ENCODE measurements around the gene MRPL10.

The MRPL10 gene

DNA sequence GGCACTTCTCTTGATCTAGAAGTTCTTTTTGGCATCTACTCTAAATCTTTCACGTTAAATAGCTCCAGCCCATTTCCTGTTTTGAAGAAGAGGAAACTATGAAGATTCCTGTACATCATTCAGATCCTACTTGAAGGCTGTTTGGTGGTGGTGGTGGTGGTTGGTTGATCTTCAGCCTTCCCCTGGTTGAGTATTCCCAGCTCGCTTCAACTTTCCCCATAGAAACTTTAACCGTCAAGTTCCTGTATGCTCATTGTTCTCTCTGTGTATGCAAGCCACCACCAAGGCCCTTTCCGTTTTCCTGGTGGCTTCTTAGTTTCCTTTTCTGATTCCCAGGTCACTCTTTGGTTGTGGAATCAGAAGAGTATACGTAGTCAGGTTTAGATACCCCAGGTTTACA is 3.4 kb upstream of the MRPL10 start:
- H3K4me1 ChIP-seq (ENCODE audit: control insufficient read depth in 1 of 2, insufficient read depth in 1 of 2, low read depth in 1 of 2, low read length in 1 of 2): peaks cover 21 to 22% of the 10 kb centered on the region in 2 experiments
- no peaks in the 10 kb centered on the region for H3K9me3 ChIP-seq
- no peaks in the 10 kb centered on the region for H3K27me3 ChIP-seq
- no peak overlapping the region for H3K27ac ChIP-seq
- no peak overlapping the region for H3K4me3 ChIP-seq (ENCODE audit: low read depth in 1 of 2, low read length in 1 of 2)
- TF ChIP-seq, protein P1, sequence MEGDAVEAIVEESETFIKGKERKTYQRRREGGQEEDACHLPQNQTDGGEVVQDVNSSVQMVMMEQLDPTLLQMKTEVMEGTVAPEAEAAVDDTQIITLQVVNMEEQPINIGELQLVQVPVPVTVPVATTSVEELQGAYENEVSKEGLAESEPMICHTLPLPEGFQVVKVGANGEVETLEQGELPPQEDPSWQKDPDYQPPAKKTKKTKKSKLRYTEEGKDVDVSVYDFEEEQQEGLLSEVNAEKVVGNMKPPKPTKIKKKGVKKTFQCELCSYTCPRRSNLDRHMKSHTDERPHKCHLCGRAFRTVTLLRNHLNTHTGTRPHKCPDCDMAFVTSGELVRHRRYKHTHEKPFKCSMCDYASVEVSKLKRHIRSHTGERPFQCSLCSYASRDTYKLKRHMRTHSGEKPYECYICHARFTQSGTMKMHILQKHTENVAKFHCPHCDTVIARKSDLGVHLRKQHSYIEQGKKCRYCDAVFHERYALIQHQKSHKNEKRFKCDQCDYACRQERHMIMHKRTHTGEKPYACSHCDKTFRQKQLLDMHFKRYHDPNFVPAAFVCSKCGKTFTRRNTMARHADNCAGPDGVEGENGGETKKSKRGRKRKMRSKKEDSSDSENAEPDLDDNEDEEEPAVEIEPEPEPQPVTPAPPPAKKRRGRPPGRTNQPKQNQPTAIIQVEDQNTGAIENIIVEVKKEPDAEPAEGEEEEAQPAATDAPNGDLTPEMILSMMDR (IDR thresholded peaks at IDR 0.05): no peak
- H3K36me3 ChIP-seq: peaks cover 29% of the 10 kb centered on the region

DNA sequence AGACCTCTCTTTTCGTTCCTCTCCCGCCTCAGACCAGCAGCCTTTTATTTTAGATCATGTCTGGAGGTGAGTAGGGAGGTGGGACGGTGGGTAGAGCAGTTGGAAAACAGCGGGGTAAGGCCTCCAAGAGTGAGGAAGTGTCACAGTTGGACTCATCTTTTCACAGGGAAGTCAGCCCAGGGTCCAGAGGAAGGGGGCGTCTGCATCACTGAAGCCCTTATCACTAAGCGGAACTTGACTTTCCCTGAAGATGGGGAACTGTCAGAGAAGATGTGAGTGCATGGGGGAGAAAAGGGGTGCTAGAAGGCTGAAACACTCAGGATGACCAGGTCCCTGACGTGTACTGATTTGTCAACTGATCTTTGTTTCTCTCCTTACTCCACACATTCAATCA is 590 bp upstream of the MRPL10 start:
- Histone ChIP-seq H3K36me3 (peaks cover 24% of the 10 kb centered on the region), H3K27me3 (no peaks in the 10 kb centered on the region), H3K9me3 (no peaks in the 10 kb centered on the region), H3K4me1 (ENCODE audit: control insufficient read depth in 1 of 2, insufficient read depth in 1 of 2, low read depth in 1 of 2, low read length in 1 of 2) (peaks cover 21 to 22% of the 10 kb centered on the region in 2 experiments), H3K4me3 (ENCODE audit: low read depth in 1 of 2, low read length in 1 of 2) (peak overlapping the region; percentile 74 to 91), H3K27ac (peak overlapping the region; percentile 89)
- TF ChIP-seq, protein P1 (IDR thresholded peaks at IDR 0.05): no peak

DNA sequence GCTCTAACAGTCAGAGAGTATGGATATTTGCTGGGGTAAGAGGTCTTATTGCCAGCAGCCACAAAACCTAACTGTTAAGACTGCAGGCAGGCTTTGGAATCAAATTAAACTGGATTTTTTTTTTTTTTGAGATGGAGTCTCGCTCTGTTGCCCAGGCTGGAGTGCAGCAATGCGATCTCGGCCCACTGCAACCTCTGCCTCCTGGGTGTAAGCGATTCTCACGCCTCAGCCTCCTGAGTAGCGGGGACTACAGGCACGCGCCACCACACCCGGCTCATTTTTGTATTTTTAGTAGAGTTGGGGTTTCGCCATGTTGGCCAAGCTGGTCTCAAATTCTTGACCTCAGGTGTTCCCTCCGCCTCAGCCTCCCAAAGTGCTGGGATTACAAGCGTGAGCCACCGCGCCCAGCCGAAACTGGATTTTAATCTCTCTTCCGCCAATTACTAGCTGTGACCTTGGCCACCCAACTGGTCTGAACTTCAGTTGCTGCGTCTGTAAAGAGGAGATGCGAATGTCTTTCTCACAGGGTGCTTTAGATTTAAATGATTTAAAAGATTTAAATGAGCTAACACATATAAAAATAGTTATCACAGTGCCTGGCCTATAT is 842 bp downstream of the MRPL10 start:
- peak overlapping the region; percentile 74 to 91 for H3K4me3 ChIP-seq (ENCODE audit: low read depth in 1 of 2, low read length in 1 of 2)
- H3K9me3 ChIP-seq: no peaks in the 10 kb centered on the region
- peak overlapping the region; percentile 89 for H3K27ac ChIP-seq
- H3K27me3 ChIP-seq: no peaks in the 10 kb centered on the region
- H3K36me3 ChIP-seq: peaks cover 29% of the 10 kb centered on the region
- TF ChIP-seq, protein P1 (IDR thresholded peaks at IDR 0.05): no peak
- peaks cover 21 to 22% of the 10 kb centered on the region in 2 experiments for H3K4me1 ChIP-seq (ENCODE audit: control insufficient read depth in 1 of 2, insufficient read depth in 1 of 2, low read depth in 1 of 2, low read length in 1 of 2)

DNA sequence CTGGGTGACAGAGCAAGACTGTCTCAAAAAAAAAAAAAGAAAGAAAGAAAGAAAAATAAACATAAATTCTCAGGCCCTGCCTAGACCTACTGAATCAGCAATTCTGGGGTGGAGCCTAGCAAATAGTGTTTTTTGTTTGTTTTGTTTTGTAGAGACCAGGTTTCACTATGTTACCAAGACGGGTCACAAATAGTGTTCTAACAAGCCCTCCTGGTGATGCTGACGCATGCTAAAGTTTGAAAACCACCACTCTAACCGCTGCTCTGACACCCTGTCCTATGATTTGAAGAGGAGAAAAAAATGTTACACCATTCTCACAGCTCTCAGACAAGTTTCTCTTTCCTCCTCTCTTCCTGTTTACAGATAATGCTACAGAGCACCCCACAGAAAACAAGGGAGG is 1.5 kb downstream of the MRPL10 start:
- H3K27ac ChIP-seq: no peak overlapping the region
- H3K9me3 ChIP-seq: no peaks in the 10 kb centered on the region
- peaks cover 21 to 22% of the 10 kb centered on the region in 2 experiments for H3K4me1 ChIP-seq (ENCODE audit: control insufficient read depth in 1 of 2, insufficient read depth in 1 of 2, low read depth in 1 of 2, low read length in 1 of 2)
- peaks cover 35% of the 10 kb centered on the region for H3K36me3 ChIP-seq
- TF ChIP-seq, protein P1 (IDR thresholded peaks at IDR 0.05): no peak
- H3K27me3 ChIP-seq: no peaks in the 10 kb centered on the region
- H3K4me3 ChIP-seq (ENCODE audit: low read depth in 1 of 2, low read length in 1 of 2): no peak overlapping the region

DNA sequence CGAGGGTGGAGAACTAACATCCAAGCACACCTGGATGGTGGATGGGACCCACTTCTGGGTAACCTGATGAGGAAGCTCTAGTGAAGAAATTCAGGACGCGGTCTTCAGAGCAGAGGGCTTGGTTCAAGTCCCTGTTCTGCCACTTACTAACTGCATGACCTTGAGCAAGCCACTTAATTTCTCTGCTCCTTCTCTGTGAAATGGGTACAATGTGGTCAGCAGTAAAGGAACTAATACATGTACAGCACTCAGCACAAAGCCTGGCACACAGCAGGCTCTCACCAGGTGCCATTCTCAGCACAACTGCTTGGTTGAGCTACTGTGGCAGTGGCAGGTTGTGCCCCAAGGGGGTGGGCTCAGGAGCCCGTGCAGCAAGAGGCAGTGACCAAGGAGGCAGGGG is 7.8 kb downstream of the MRPL10 start:
- Histone ChIP-seq H3K36me3 (peaks cover 58% of the 10 kb centered on the region), H3K27ac (no peak overlapping the region)
- TF ChIP-seq, protein P1 (IDR thresholded peaks at IDR 0.05): no peak

More for the DNA sequence above, 7.8 kb downstream of the MRPL10 start:
- no peak overlapping the region for H3K4me3 ChIP-seq (ENCODE audit: low read depth in 1 of 2, low read length in 1 of 2)
- no peaks in the 10 kb centered on the region for H3K9me3 ChIP-seq
- no peaks in the 10 kb centered on the region for H3K27me3 ChIP-seq
- peaks cover 13 to 25% of the 10 kb centered on the region in 2 experiments for H3K4me1 ChIP-seq (ENCODE audit: control insufficient read depth in 1 of 2, insufficient read depth in 1 of 2, low read depth in 1 of 2, low read length in 1 of 2)
